ENCODE data around the gene TYR.
"Not testable (repeated sequence)": the region's sequence is repeated elsewhere in the genome, so short reads cannot be mapped to it uniquely, and the experiment has no call there.

Gene TYR

GRCh38 chr11:89267660-89268302, 90.1 kb downstream of the TYR start:
- no peak for DNase-seq (ENCODE audit: low read depth in 1 of 2, low spot score in 1 of 2)

- not testable (repeated sequence) for DNase-seq (ENCODE audit: low read depth in 1 of 2, low spot score in 1 of 2)
Observed at GRCh38 chr11:89272540-89273088, 94.9 kb downstream of the TYR start.

GRCh38 chr11:89273220-89273619, 95.5 kb downstream of the TYR start:
- DNase-seq (ENCODE audit: low read depth in 1 of 2, low spot score in 1 of 2), result not testable (repeated sequence)

- DNase-seq (ENCODE audit: low read depth in 1 of 2, low spot score in 1 of 2), result no peak
Observed at GRCh38 chr11:89275966-89276365, 98.3 kb downstream of the TYR start.

GRCh38 chr11:89279176-89279575, 101.5 kb downstream of the TYR start:
- DNase-seq (ENCODE audit: low read depth in 1 of 2, low spot score in 1 of 2), result no peak

- not testable (repeated sequence) for DNase-seq (ENCODE audit: low read depth in 1 of 2, low spot score in 1 of 2)
Observed at GRCh38 chr11:89281032-89281677, 103.5 kb downstream of the TYR start.

- DNase-seq (ENCODE audit: low read depth in 1 of 2, low spot score in 1 of 2), result not testable (repeated sequence)
Observed at GRCh38 chr11:89286601-89287000, 108.9 kb downstream of the TYR start.

GRCh38 chr11:89288004-89288403, 110.3 kb downstream of the TYR start:
- DNase-seq (ENCODE audit: low read depth in 1 of 2, low spot score in 1 of 2), result not testable (repeated sequence)

- no peak for DNase-seq (ENCODE audit: low read depth in 1 of 2, low spot score in 1 of 2)
Observed at GRCh38 chr11:89293965-89294679, 116.4 kb downstream of the TYR start.

- not testable (repeated sequence) for DNase-seq (ENCODE audit: low read depth in 1 of 2, low spot score in 1 of 2)
Observed at GRCh38 chr11:89295023-89295422, 117.3 kb downstream of the TYR start.

GRCh38 chr11:89303029-89303428, 125.4 kb downstream of the TYR start:
- not testable (repeated sequence) for DNase-seq (ENCODE audit: low read depth in 1 of 2, low spot score in 1 of 2)

GRCh38 chr11:89308272-89308671, 130.6 kb downstream of the TYR start:
- DNase-seq (ENCODE audit: low read depth in 1 of 2, low spot score in 1 of 2), result not testable (repeated sequence)

- DNase-seq (ENCODE audit: low read depth in 1 of 2, low spot score in 1 of 2), result not testable (repeated sequence)
Observed at GRCh38 chr11:89309321-89309985, 131.8 kb downstream of the TYR start.

- not testable (repeated sequence) for DNase-seq (ENCODE audit: low read depth in 1 of 2, low spot score in 1 of 2)
Observed at GRCh38 chr11:89310607-89311006, 132.9 kb downstream of the TYR start.

GRCh38 chr11:89321401-89321800, 143.7 kb downstream of the TYR start:
- no peak for DNase-seq (ENCODE audit: low read depth in 1 of 2, low spot score in 1 of 2)

GRCh38 chr11:89327885-89328284, 150.2 kb downstream of the TYR start:
- no peak for DNase-seq (ENCODE audit: low read depth in 1 of 2, low spot score in 1 of 2)

- DNase-seq (ENCODE audit: low read depth in 1 of 2, low spot score in 1 of 2), result not testable (repeated sequence)
Observed at GRCh38 chr11:89331940-89332339, 154.3 kb downstream of the TYR start.

GRCh38 chr11:89333704-89334103, 156.0 kb downstream of the TYR start:
- not testable (repeated sequence) for DNase-seq (ENCODE audit: low read depth in 1 of 2, low spot score in 1 of 2)

GRCh38 chr11:89337100-89337650, 159.5 kb downstream of the TYR start:
- not testable (repeated sequence) for DNase-seq (ENCODE audit: low read depth in 1 of 2, low spot score in 1 of 2)

- DNase-seq (ENCODE audit: low read depth in 1 of 2, low spot score in 1 of 2), result not testable (repeated sequence)
Observed at GRCh38 chr11:89338073-89338472, 160.4 kb downstream of the TYR start.

GRCh38 chr11:89340450-89340849, 162.8 kb downstream of the TYR start:
- not testable (repeated sequence) for DNase-seq (ENCODE audit: low read depth in 1 of 2, low spot score in 1 of 2)

Data from stimulated activated CD4-positive, alpha-beta T cell treated with anti-CD3 and anti-CD28 coated beads, Interleukin-15, amount 100 ng/mL, for 1 hour (primary cell).